ENCODE results near the gene DPH7.
"Not testable (repeated sequence)": the region's sequence is repeated elsewhere in the genome, so short reads cannot be mapped to it uniquely, and the experiment has no call there.

Gene DPH7

GRCh38 chr9:137534256-137535119, 44.2 kb downstream of the DPH7 start:
- no peak for TF ChIP-seq ZNF274 (IDR thresholded peaks at IDR 0.05; ENCODE audit: low read depth, low read length)
- H3K4me3 ChIP-seq (ENCODE audit: low read length): no peak overlapping the region

- H3K4me3 ChIP-seq (ENCODE audit: low read length): not testable (repeated sequence)
Observed at GRCh38 chr9:137532891-137533468, 45.7 kb downstream of the DPH7 start.

- TF ChIP-seq ZNF274 (IDR thresholded peaks at IDR 0.05; ENCODE audit: low read depth, low read length): no peak
- H3K4me3 ChIP-seq (ENCODE audit: low read length): no peak overlapping the region
Observed at GRCh38 chr9:137531099-137531765, 47.5 kb downstream of the DPH7 start.

GRCh38 chr9:137530331-137530730, 48.4 kb downstream of the DPH7 start:
- H3K4me3 ChIP-seq (ENCODE audit: low read length): no peak overlapping the region
- TF ChIP-seq ZNF274 (IDR thresholded peaks at IDR 0.05; ENCODE audit: low read depth, low read length): no peak

- no peak overlapping the region for H3K4me3 ChIP-seq (ENCODE audit: low read length)
Observed at GRCh38 chr9:137524981-137525317, 53.8 kb downstream of the DPH7 start.

GRCh38 chr9:137524161-137524980, 54.4 kb downstream of the DPH7 start:
- TF ChIP-seq ZNF274 (IDR thresholded peaks at IDR 0.05; ENCODE audit: low read depth, low read length): no peak

More at GRCh38 chr9:137524981-137525317, 53.8 kb downstream of the DPH7 start:
- TF ChIP-seq ZNF274 (IDR thresholded peaks at IDR 0.05; ENCODE audit: low read depth, low read length): no peak

GRCh38 chr9:137522746-137523455, 55.8 kb downstream of the DPH7 start:
- H3K4me3 ChIP-seq (ENCODE audit: low read length): no peak overlapping the region
- TF ChIP-seq ZNF274 (IDR thresholded peaks at IDR 0.05; ENCODE audit: low read depth, low read length): no peak

More at GRCh38 chr9:137524161-137524980, 54.4 kb downstream of the DPH7 start:
- no peak overlapping the region for H3K4me3 ChIP-seq (ENCODE audit: low read length)

GRCh38 chr9:137521405-137521985, 57.2 kb downstream of the DPH7 start:
- no peak for TF ChIP-seq ZNF274 (IDR thresholded peaks at IDR 0.05; ENCODE audit: low read depth, low read length)
- H3K4me3 ChIP-seq (ENCODE audit: low read length): no peak overlapping the region

- no peak for TF ChIP-seq ZNF274 (IDR thresholded peaks at IDR 0.05; ENCODE audit: low read depth, low read length)
- H3K4me3 ChIP-seq (ENCODE audit: low read length): no peak overlapping the region
Observed at GRCh38 chr9:137520614-137521404, 57.9 kb downstream of the DPH7 start.

- H3K4me3 ChIP-seq (ENCODE audit: low read length): no peak overlapping the region
- no peak for TF ChIP-seq ZNF274 (IDR thresholded peaks at IDR 0.05; ENCODE audit: low read depth, low read length)
Observed at GRCh38 chr9:137519553-137519952, 59.2 kb downstream of the DPH7 start.

- H3K4me3 ChIP-seq (ENCODE audit: low read length): not testable (repeated sequence)
Observed at GRCh38 chr9:137518661-137519459, 59.9 kb downstream of the DPH7 start.
